ENCODE measurements around the gene ADCYAP1R1. TPM values are rescaled to one million over a fixed set of nuclear protein-coding genes. Genes with fewer than 3 reads are reported as not detected.

ADCYAP1R1 gene
- total RNA-seq, 1 experiment from 2014 or later: not detected

GRCh38 chr7:31022117-31022516, 30.0 kb upstream of the ADCYAP1R1 start:
- intact Hi-C loops (cut with micrococcal nuclease): no loop called here
- H3K27me3 Mint-ChIP-seq (ENCODE audit: insufficient read depth, unreplicated experiment): no peaks in the 10 kb centered on the region
- no peaks in the 10 kb centered on the region for H3K9me3 Mint-ChIP-seq (ENCODE audit: unreplicated experiment)
- POLR2A ChIA-PET: interaction anchor here (0.6 kb wide), 1 partner anchor 31 kb away, joined by 3 read pairs; no protein-coding TSS in a partner anchor
- no TSS peak for BruUV-seq (replicated peaks)
- TF ChIP-seq, protein P1, sequence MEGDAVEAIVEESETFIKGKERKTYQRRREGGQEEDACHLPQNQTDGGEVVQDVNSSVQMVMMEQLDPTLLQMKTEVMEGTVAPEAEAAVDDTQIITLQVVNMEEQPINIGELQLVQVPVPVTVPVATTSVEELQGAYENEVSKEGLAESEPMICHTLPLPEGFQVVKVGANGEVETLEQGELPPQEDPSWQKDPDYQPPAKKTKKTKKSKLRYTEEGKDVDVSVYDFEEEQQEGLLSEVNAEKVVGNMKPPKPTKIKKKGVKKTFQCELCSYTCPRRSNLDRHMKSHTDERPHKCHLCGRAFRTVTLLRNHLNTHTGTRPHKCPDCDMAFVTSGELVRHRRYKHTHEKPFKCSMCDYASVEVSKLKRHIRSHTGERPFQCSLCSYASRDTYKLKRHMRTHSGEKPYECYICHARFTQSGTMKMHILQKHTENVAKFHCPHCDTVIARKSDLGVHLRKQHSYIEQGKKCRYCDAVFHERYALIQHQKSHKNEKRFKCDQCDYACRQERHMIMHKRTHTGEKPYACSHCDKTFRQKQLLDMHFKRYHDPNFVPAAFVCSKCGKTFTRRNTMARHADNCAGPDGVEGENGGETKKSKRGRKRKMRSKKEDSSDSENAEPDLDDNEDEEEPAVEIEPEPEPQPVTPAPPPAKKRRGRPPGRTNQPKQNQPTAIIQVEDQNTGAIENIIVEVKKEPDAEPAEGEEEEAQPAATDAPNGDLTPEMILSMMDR (IDR thresholded peaks at IDR 0.05; ENCODE audit: unreplicated experiment): no peak
- H3K4me1 Mint-ChIP-seq (ENCODE audit: insufficient read depth, unreplicated experiment): no peaks in the 10 kb centered on the region
- H3K36me3 Mint-ChIP-seq (ENCODE audit: insufficient read depth, unreplicated experiment): no peaks in the 10 kb centered on the region
- CTCF ChIA-PET: interaction anchor here (0.7 to 1.0 kb wide), 2 partner anchors 85 to 100 kb away, joined by 3 to 5 read pairs; no protein-coding TSS in a partner anchor
- H3K4me3 Mint-ChIP-seq (ENCODE audit: unreplicated experiment): no peak overlapping the region
- no peak overlapping the region for H3K27ac Mint-ChIP-seq (ENCODE audit: low read depth, unreplicated experiment)
- DNase-seq (ENCODE audit: unreplicated experiment): no peak

DNA sequence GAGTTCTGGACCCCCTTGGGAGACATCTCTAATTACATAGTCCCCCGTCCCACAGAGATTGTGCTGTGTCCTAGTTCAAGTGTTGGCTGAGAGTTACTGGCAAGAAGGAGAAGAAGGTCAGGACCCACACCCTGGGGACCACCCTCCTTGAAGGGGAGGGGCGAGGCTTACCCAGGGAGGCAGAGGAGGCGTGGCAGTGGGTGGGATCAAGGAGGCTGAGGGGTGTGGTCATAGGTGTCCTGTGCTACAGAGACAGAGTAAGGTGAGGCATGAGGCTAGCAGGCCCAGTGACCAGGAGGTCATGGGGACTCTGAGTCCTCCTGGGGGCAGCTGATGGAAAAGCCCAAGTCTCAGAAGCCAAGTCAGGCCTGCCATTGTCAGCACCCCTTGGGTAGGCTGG, 29.4 kb upstream of the ADCYAP1R1 start:
- no TSS peak for BruUV-seq (replicated peaks)
- DNase-seq (ENCODE audit: unreplicated experiment): no peak

GRCh38 chr7:31023877-31024276, 28.2 kb upstream of the ADCYAP1R1 start:
- TF ChIP-seq, protein P1 (IDR thresholded peaks at IDR 0.05; ENCODE audit: unreplicated experiment): no peak
- no TSS peak for BruUV-seq (replicated peaks)
- DNase-seq (ENCODE audit: unreplicated experiment): no peak
- intact Hi-C loops (cut with micrococcal nuclease): no loop called here
- no peaks in the 10 kb centered on the region for H3K27me3 Mint-ChIP-seq (ENCODE audit: insufficient read depth, unreplicated experiment)
- POLR2A ChIA-PET: no interaction called here
- H3K4me1 Mint-ChIP-seq (ENCODE audit: insufficient read depth, unreplicated experiment): no peaks in the 10 kb centered on the region
- H3K27ac Mint-ChIP-seq (ENCODE audit: low read depth, unreplicated experiment): no peak overlapping the region
- H3K4me3 Mint-ChIP-seq (ENCODE audit: unreplicated experiment): no peak overlapping the region
- H3K36me3 Mint-ChIP-seq (ENCODE audit: insufficient read depth, unreplicated experiment): no peaks in the 10 kb centered on the region
- no peaks in the 10 kb centered on the region for H3K9me3 Mint-ChIP-seq (ENCODE audit: unreplicated experiment)
- CTCF ChIA-PET: interaction anchor here (1.0 kb wide), 1 partner anchor 15 kb away, joined by 4 read pairs; no protein-coding TSS in a partner anchor

More for the DNA sequence above, 29.4 kb upstream of the ADCYAP1R1 start:
- ChIA-PET CTCF (interaction anchor here (1.0 kb wide), 1 partner anchor 100 kb away, joined by 5 read pairs; no protein-coding TSS in a partner anchor), POLR2A (no interaction called here)
- H3K4me1 Mint-ChIP-seq (ENCODE audit: insufficient read depth, unreplicated experiment): no peaks in the 10 kb centered on the region
- no peaks in the 10 kb centered on the region for H3K36me3 Mint-ChIP-seq (ENCODE audit: insufficient read depth, unreplicated experiment)
- H3K9me3 Mint-ChIP-seq (ENCODE audit: unreplicated experiment): no peaks in the 10 kb centered on the region
- no peak overlapping the region for H3K4me3 Mint-ChIP-seq (ENCODE audit: unreplicated experiment)
- TF ChIP-seq, protein P1 (IDR thresholded peaks at IDR 0.05; ENCODE audit: unreplicated experiment): no peak
- intact Hi-C loops (cut with micrococcal nuclease): no loop called here
- H3K27me3 Mint-ChIP-seq (ENCODE audit: insufficient read depth, unreplicated experiment): no peaks in the 10 kb centered on the region
- no peak overlapping the region for H3K27ac Mint-ChIP-seq (ENCODE audit: low read depth, unreplicated experiment)

- ChIA-PET CTCF (interaction anchor here (0.6 to 1.2 kb wide), 3 partner anchors 44 to 1328 kb away, joined by 4 read pairs; no protein-coding TSS in a partner anchor), POLR2A (no interaction called here)
- Mint-ChIP-seq H3K36me3 (ENCODE audit: insufficient read depth, unreplicated experiment) (no peaks in the 10 kb centered on the region), H3K27ac (ENCODE audit: low read depth, unreplicated experiment) (no peak overlapping the region), H3K27me3 (ENCODE audit: insufficient read depth, unreplicated experiment) (peaks cover 5% of the 10 kb centered on the region), H3K9me3 (ENCODE audit: unreplicated experiment) (no peaks in the 10 kb centered on the region), H3K4me3 (ENCODE audit: unreplicated experiment) (no peak overlapping the region), H3K4me1 (ENCODE audit: insufficient read depth, unreplicated experiment) (no peaks in the 10 kb centered on the region)
- DNase-seq (ENCODE audit: unreplicated experiment): no peak
- BruUV-seq (replicated peaks): no TSS peak
- TF ChIP-seq, protein P1 (IDR thresholded peaks at IDR 0.05; ENCODE audit: unreplicated experiment): no peak
- intact Hi-C loops (cut with micrococcal nuclease): no loop called here
These were observed 24.7 kb upstream of the ADCYAP1R1 start for GRCh38 chr7:31027161-31027965.
